ENCODE measurements around the gene HUNK.

DNA sequence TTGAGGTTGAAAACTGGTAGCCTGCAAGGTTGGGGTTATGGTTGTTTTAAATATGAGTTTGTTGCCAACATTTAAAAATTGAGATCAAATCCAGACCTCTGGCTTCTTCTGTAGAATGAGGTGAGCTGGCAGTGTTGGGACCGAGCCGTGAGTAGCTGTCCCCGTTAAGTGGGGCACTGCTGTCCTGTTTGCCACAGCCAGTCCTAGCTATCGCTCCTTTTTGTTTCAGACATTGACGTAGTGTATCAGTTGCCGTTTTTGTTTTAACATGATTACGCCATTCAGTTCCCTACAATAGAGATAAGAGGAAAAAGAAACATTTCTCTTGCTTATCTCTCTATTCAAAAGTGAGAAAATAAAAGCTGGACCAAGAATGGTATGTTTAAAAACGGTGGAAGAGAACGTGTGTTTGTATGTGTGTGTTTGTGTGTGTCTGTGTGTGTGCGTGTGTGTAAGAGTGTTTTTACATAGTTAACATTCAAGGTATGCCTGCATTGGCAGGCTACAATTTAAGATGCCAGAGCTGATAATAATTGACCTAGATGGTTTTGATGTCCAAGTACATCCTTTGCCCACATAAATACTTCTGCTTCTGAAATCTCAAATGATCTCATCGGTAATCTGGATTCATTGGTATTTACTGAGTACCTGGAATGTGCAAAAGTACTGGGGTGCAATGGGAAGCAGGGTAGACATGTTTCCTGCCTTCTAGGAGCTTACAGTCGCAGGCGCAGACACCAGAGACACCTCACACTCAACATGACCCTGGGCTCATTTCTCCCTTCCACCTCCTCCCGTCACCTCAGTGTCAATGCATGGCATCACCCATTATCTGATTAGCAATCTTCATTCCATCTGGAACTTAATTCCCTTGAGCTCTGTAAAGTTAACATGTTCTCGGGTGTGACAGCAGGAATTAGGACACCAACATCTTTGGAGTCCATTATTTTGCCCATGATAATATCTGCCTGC, 65.8 kb downstream of the HUNK start:
- no peak for TF ChIP-seq POLR2A (IDR thresholded peaks at IDR 0.05)
- TF ChIP-seq CTCF (IDR thresholded peaks at IDR 0.05) = no peak
- TF ChIP-seq EP300 (IDR thresholded peaks at IDR 0.05) = no peak
- no peak for TF ChIP-seq POLR2AphosphoS5 (IDR thresholded peaks at IDR 0.05)

All from sigmoid colon (tissue), 4 donors.